Psoas muscle (tissue), 8 donors: Measurements from ENCODE around the gene DACT1. TPM values are rescaled to one million over a fixed set of nuclear protein-coding genes. Genes with fewer than 3 reads are reported as not detected.

Experiments
- ATAC-seq, 4 donors: fragments of 200-7000 bp; cut with Tn5 transposase; one replicate each; pipeline ENCODE4 v1.9.1; 2020; ENCODE audit warnings: moderate library complexity in 3 of 4, mild to moderate bottlenecking in 2 of 4
- DNase-seq, 2 donors: peaks; one replicate each; pipeline ENCODE4 v3.0.0-alpha.2; 2020
- H3K27ac ChIP-seq: fragments of 200-600 bp; one replicate; pipeline ENCODE4 v1.8.0; 2022
- H3K27me3 ChIP-seq, 3 donors: fragments of 200-600 bp in 1 of 3; one replicate each; pipeline versions ENCODE4 v1.6.1 to v1.8.0; 2013 to 2022; ENCODE audit warnings: low read length in 2 of 3, mild to moderate bottlenecking in 2 of 3, moderate library complexity in 1 of 3; ENCODE audit not compliant: insufficient read depth in 3 of 3
- H3K36me3 ChIP-seq, 2 donors: fragments of 200-600 bp in 1 of 2; one replicate each; pipeline versions ENCODE4 v1.6.1 to v1.8.0; 2013 to 2022; ENCODE audit warnings: low read depth in 1 of 2, mild to moderate bottlenecking in 1 of 2, moderate library complexity in 1 of 2; ENCODE audit not compliant: insufficient read depth in 1 of 2
- H3K4me1 ChIP-seq: fragments of 200-600 bp; one replicate; pipeline ENCODE4 v1.8.0; 2022
- H3K4me3 ChIP-seq: fragments of 200-600 bp; one replicate; pipeline ENCODE4 v1.8.0; 2022; ENCODE audit warnings: mild to moderate bottlenecking
- H3K9me3 ChIP-seq: fragments of 200-600 bp; one replicate; pipeline ENCODE4 v1.8.0; 2022
- WGBS, 3 donors: extraction: QIAGEN DNeasy Blood & Tissue Kit; methylation state at CpG; one replicate each; pipeline versions ENCODE4 v1.1.6 to v1.1.7; 2013; 5-methylcytosine and 5-hydroxymethylcytosine counted together
- intact Hi-C, 2 donors: fragments of 100-400 bp; cut with DNase I; formaldehyde crosslinking; loops; one replicate each; pipeline versions ENCODE4 v1.11.0 to v1.14.2; 2022
- polyA plus RNA-seq, 3 donors: library from polyadenylated mRNA; stranded (reverse); fragments of 200-250 nt; gene quantifications; one replicate each; pipeline ENCODE4 v1.2.3, GENCODE V29; 2013
- total RNA-seq, 4 donors: library from RNA; stranded (reverse); fragmentation: NEBNext Ultra II Directional in 2 of 4; extraction: Animal tissue kit (Norgen Biotek cat#: 25700) in 2 of 4; gene quantifications; one replicate each; pipeline versions ENCODE4 v1.2.1 to v1.2.4, GENCODE V29; 2021 to 2023
- TF ChIP-seq, protein P1 (sequence below): fragments of 200-600 bp; IDR thresholded peaks from one replicate; pipeline ENCODE4 v1.8.0; 2022; ENCODE audit warnings: antibody characterized with exemption
- donor health status: healthy with polysubstance abuse.
- donor health status: DM: no; HTN: no; CAD: no; lungs with moderate emphysema.
- donor health status: Bipolar disorder and iron deficiency.
- donor health status: healthy.
- donor health status: DM: yes; HTN: yes; CAD: no.
- donor health status: DM: no; HTN: no; CAD: no.
- donor health status: DM: no; HTN: no; CAD: no.
- donor health status: DM: yes; HTN: yes; CAD: no.

Gene DACT1
- total and polyA plus RNA-seq, 7 donors = 0.34 to 3.0 (median 1.0) TPM

DNA sequence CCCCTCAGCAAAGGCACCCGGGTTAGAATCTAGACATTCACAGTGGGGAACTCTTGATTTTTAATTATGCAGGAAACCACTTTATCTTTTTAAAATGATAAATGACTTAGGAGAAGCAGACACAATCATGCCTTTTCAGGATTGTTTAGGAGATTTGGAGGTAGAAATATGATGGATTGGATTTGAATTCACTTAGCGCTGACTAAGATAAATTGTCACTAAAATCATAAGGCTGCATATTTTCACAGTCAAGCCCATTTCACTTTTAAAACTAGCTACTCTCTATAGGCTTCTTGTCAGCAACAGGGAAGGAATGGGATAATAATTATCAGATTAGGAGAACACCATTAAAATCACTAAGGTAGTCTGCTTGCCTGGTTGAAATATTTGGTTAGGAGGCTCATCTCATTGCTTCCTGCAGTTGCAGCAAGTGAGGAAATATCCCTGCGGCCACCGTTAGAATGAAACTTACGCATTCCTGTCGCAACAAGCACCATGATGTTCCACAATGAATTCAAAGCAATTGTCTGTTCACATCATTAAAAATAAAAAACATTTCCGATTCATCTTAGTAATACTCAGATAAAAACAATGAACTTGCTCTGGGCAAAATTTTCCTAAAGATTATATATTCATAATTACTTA, 31.9 kb downstream of the DACT1 start:
- H3K4me3 ChIP-seq = no peak overlapping the region
- no peaks in the 10 kb centered on the region for H3K9me3 ChIP-seq
- ATAC-seq = no peak
- no peaks in the 10 kb centered on the region for H3K4me1 ChIP-seq
- DNase-seq = no peak
- H3K27ac ChIP-seq = no peak overlapping the region
- WGBS, 3 donors = 82 to 86% (median 86%) methylated on average over 7 of the region's 7 CpGs
- intact Hi-C loops = no loop called here
- H3K36me3 ChIP-seq = no peaks in the 10 kb centered on the region
- H3K27me3 ChIP-seq = no peaks in the 10 kb centered on the region
- TF ChIP-seq, protein P1, sequence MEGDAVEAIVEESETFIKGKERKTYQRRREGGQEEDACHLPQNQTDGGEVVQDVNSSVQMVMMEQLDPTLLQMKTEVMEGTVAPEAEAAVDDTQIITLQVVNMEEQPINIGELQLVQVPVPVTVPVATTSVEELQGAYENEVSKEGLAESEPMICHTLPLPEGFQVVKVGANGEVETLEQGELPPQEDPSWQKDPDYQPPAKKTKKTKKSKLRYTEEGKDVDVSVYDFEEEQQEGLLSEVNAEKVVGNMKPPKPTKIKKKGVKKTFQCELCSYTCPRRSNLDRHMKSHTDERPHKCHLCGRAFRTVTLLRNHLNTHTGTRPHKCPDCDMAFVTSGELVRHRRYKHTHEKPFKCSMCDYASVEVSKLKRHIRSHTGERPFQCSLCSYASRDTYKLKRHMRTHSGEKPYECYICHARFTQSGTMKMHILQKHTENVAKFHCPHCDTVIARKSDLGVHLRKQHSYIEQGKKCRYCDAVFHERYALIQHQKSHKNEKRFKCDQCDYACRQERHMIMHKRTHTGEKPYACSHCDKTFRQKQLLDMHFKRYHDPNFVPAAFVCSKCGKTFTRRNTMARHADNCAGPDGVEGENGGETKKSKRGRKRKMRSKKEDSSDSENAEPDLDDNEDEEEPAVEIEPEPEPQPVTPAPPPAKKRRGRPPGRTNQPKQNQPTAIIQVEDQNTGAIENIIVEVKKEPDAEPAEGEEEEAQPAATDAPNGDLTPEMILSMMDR = no peak

DNA sequence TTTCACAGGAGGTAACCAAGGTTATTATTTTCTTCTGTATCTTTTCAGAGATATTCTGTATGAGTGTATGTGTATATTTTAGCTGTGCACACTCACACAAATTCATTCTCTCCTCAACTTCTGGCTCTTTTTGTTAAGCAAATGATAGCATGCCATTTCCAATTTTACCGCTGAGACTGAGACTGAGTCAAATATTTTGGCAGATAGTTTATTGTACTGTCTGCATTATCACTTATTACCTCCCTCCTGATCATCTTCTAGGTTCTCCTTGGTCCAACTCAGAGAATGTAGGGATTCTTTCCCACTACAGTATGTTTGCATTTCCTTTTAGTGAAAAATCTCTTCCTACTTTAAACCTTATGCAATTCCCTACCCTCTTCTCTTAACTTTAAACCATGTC, 33.3 kb downstream of the DACT1 start:
- H3K27ac ChIP-seq = no peak overlapping the region

DNA sequence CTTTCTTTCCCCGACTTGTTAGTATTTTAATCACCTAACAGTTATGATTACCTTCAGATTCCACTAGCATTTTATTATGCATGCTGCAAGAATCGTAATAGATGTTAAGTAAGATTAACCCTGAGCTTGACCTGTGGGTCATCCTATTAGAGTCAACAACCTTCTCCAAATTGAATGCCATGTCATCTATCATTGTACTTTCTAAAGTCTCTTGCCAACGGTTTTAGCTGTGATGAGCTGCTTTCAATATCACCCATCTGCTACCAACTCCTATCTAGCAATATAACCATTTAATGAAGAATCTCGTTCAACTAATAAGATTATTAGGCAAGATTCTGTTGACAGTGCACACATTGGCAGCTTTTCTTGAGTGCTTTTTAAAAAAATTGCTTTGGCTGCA, 33.7 kb downstream of the DACT1 start:
- TF ChIP-seq, protein P1 = no peak
- Histone ChIP-seq H3K4me3 (no peak overlapping the region), H3K9me3 (no peaks in the 10 kb centered on the region), H3K4me1 (no peaks in the 10 kb centered on the region), H3K27me3 (no peaks in the 10 kb centered on the region), H3K36me3 (no peaks in the 10 kb centered on the region), H3K27ac (no peak overlapping the region)
- DNase-seq (no peak), ATAC-seq (no peak)
- intact Hi-C loops = no loop called here
- 62 to 71% (median 70%) methylated on average over 4 of the region's 4 CpGs for WGBS, 3 donors

More for the DNA sequence above, 33.3 kb downstream of the DACT1 start:
- intact Hi-C loops = no loop called here
- Histone ChIP-seq H3K9me3 (no peaks in the 10 kb centered on the region), H3K36me3 (no peaks in the 10 kb centered on the region), H3K27me3 (no peaks in the 10 kb centered on the region), H3K4me3 (no peak overlapping the region), H3K4me1 (no peaks in the 10 kb centered on the region)
- ATAC-seq (no peak), DNase-seq (no peak)
- 33 to 69% (median 66%) methylated on average over 1 of the region's 1 CpG for WGBS, 3 donors
- TF ChIP-seq, protein P1 = no peak

DNA sequence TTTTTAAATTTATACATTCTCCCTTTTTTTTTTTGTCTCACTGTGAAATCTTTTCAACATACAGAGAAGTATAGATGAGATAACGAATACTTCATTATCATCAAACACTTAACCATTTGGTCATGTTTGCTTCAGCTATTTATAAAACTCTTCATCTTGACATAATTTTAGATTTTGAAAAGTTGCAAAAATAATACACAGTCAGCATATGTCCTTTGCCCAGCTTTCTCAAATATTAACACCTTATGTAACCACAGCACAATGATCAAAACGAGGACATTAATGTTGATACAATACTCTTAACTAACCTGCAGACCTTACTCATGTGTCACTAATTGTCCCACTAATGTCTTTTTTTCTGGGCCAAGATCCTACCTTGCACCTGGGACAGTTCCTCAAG, 36.0 kb downstream of the DACT1 start:
- 85 to 90% (median 88%) methylated on average over 2 of the region's 2 CpGs for WGBS, 3 donors
- no peaks in the 10 kb centered on the region for H3K4me1 ChIP-seq
- DNase-seq (no peak), ATAC-seq (no peak)
- intact Hi-C loops = no loop called here
- H3K4me3 ChIP-seq = no peak overlapping the region
- TF ChIP-seq, protein P1 = no peak
- no peaks in the 10 kb centered on the region for H3K27me3 ChIP-seq
- H3K9me3 ChIP-seq = no peaks in the 10 kb centered on the region
- no peaks in the 10 kb centered on the region for H3K36me3 ChIP-seq
- no peak overlapping the region for H3K27ac ChIP-seq

DNA sequence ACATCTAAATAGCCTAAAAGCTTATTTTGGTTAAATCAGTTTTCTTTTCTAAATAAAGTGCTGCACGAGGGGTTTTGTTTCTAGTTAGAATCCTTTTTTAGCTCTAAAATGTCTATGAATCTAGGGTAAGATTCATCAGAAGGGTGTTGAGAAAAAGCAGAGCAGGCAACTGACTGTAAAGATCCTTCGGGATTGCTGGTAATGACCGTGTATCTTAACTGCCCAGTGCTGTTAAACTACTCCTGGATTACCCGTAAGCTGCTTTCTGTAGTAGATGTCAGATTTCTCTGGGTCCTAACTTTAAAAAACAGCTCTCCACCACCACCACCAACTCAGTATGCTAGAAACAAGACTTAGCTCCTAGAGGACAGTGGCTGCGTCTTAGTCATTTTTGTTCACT, 39.2 kb downstream of the DACT1 start:
- H3K4me1 ChIP-seq = no peaks in the 10 kb centered on the region
- no peak overlapping the region for H3K27ac ChIP-seq
- no peaks in the 10 kb centered on the region for H3K36me3 ChIP-seq
- intact Hi-C loops = no loop called here
- ATAC-seq = no peak
- 66 to 73% (median 69%) methylated on average over 5 of the region's 5 CpGs for WGBS, 3 donors
- H3K27me3 ChIP-seq = no peaks in the 10 kb centered on the region
- TF ChIP-seq, protein P1 = no peak
- H3K4me3 ChIP-seq = no peak overlapping the region
- H3K9me3 ChIP-seq = no peaks in the 10 kb centered on the region
- DNase-seq = no peak
